HG02623 (cell line): Measurements from ENCODE around the gene GPR161.
"Not testable (repeated sequence)": the region's sequence is repeated elsewhere in the genome, so short reads cannot be mapped to it uniquely, and the experiment has no call there.

Experiments used
- ATAC-seq: cut with Tn5 transposase; IDR thresholded peaks from one replicate; pipeline ENCODE4 v1.9.1; 2021; ENCODE audit warnings: moderate library complexity; ENCODE audit not compliant: unreplicated experiment

GPR161 gene

GRCh38 chr1:168136709-168137514 lies at the start of gene GPR161:
Gene GPR161, minus strand, starts transcription at chr1:168136930. Its CDS starts 32,080 bp downstream, at chr1:168104850.
- no peak for ATAC-seq

GRCh38 chr1:168181063-168181720 lies 44.5 kb upstream of the GPR161 start:
- ATAC-seq: not testable (repeated sequence)

- no peak for ATAC-seq
Observed at GRCh38 chr1:168180148-168180524, 43.4 kb upstream of the GPR161 start.

GRCh38 chr1:168179438-168180147 lies 42.9 kb upstream of the GPR161 start:
- no peak for ATAC-seq

- ATAC-seq: peak; percentile 93
Observed at GRCh38 chr1:168178638-168179437, 42.1 kb upstream of the GPR161 start, which contains the start of gene TIPRL. Gene TIPRL, plus strand, starts transcription at chr1:168178962. Its CDS starts 116 bp downstream, at chr1:168179078.

- ATAC-seq: no peak
Observed at GRCh38 chr1:168178227-168178637, 41.5 kb upstream of the GPR161 start.

GRCh38 chr1:168172250-168172915 lies 35.7 kb upstream of the GPR161 start:
- no peak for ATAC-seq

GRCh38 chr1:168170564-168171508 lies 34.1 kb upstream of the GPR161 start:
- ATAC-seq: no peak

- ATAC-seq: no peak
Observed at GRCh38 chr1:168167806-168168205, 31.1 kb upstream of the GPR161 start.

- ATAC-seq: no peak
Observed at GRCh38 chr1:168164771-168165170, 28.0 kb upstream of the GPR161 start.

GRCh38 chr1:168163670-168164069 lies 26.9 kb upstream of the GPR161 start:
- ATAC-seq: no peak

- no peak for ATAC-seq
Observed at GRCh38 chr1:168161459-168161858, 24.7 kb upstream of the GPR161 start.

- ATAC-seq: no peak
Observed at GRCh38 chr1:168159979-168160378, 23.2 kb upstream of the GPR161 start.

GRCh38 chr1:168159251-168159650 lies 22.5 kb upstream of the GPR161 start:
- ATAC-seq: no peak

GRCh38 chr1:168157638-168158037 lies 20.9 kb upstream of the GPR161 start:
- ATAC-seq: no peak

- no peak for ATAC-seq
Observed at GRCh38 chr1:168155910-168156309, 19.2 kb upstream of the GPR161 start.

- ATAC-seq: not testable (repeated sequence)
Observed at GRCh38 chr1:168154707-168155106, 18.0 kb upstream of the GPR161 start.

GRCh38 chr1:168151935-168152334 lies 15.2 kb upstream of the GPR161 start:
- no peak for ATAC-seq

GRCh38 chr1:168150283-168150682 lies 13.6 kb upstream of the GPR161 start:
- ATAC-seq: no peak
